ENCODE results near the gene LRRC8B.

The LRRC8B gene

DNA sequence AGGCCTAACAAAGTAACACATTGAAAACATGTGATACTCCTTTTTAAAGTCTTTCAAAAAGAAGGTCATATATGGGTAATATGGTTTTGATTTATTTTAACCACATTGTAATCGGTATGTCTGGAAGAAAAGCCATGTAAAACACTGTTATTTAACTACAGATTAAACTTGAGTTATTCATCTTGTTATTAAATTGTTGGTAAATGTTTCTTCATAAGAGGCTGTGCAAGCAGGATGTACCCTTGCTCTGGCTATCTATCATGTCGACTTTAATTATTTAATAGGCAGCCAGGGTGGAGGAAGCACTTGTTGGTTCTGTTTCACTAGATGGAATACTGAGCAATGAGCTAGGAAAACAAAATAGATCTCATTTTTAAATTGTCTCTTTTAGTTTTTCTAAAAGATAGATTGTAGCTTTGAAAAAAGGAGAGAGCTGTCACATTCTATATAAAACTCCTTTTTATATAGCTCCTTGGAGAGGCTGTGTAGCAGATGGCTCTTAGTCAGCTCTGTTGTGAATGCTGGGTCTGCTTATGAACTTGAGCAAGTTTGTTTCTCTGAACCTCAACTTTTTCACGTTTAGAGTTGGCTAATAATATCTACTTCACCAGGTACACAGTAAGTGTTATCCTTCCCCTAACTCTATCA lies 39.5 kb downstream of the LRRC8B start:
- no CpG with 5 or more reads among the region's 3 CpGs for WGBS (ENCODE audit: extremely low coverage, insufficient coverage, insufficient read length)
- no peak overlapping the region for H3K4me3 ChIP-seq (ENCODE audit: low read depth, low read length)

DNA sequence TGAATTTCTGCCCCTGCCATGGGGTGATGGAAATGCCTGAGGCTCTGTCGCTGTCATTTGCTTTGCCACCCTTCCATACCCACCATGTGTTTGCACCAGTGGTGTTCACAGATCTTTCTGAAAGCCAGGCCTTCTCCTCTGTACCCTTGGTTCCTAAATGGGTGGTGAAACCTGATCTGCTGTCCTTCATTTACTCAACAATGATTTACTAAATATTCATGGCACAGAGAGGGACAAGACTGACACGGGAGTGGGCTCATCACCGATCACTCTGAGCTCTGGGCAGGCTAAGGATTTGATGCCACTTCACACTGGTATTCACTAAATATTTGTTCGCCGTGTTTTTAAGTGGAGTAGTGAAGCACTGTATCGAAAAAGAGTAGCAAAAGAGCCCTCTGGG lies 40.9 kb downstream of the LRRC8B start:
- Histone ChIP-seq H3K23ac (ENCODE audit: low read length) (no peak overlapping the region), H3K79me2 (ENCODE audit: control insufficient read depth, insufficient read depth, low read length, poor library complexity) (no peaks in the 10 kb centered on the region)
- no CpG with 5 or more reads among the region's 6 CpGs for WGBS (ENCODE audit: extremely low coverage, insufficient coverage, insufficient read length)

More for the DNA sequence above, 39.5 kb downstream of the LRRC8B start:
- no peaks in the 10 kb centered on the region for H3K27me3 ChIP-seq (ENCODE audit: insufficient read depth, low read length)
- no peak for DNase-seq
- no peaks in the 10 kb centered on the region for H3K79me1 ChIP-seq (ENCODE audit: low read length)
- no peak overlapping the region for H2AK5ac ChIP-seq (ENCODE audit: low read length)
- H3K4me1 ChIP-seq (ENCODE audit: control insufficient read depth in 1 of 2, insufficient read depth in 2 of 2, low read length in 2 of 2): no peaks in the 10 kb centered on the region
- no peak overlapping the region for H3K27ac ChIP-seq (ENCODE audit: low read depth, low read length)
- H4K91ac ChIP-seq (ENCODE audit: low read depth, low read length): no peak overlapping the region
- H3K36me3 ChIP-seq (ENCODE audit: control insufficient read depth in 1 of 2, insufficient read depth in 2 of 2, low read length in 2 of 2): peaks cover 0 to under 1% of the 10 kb centered on the region in 2 experiments
- H3K79me2 ChIP-seq (ENCODE audit: control insufficient read depth, insufficient read depth, low read length, poor library complexity): no peaks in the 10 kb centered on the region
- H3K23ac ChIP-seq (ENCODE audit: low read length): no peak overlapping the region
- no peak overlapping the region for H2BK5ac ChIP-seq (ENCODE audit: low read depth, low read length, poor library complexity)
- no peak overlapping the region for H4K12ac ChIP-seq (ENCODE audit: low read depth, low read length)
- no peak overlapping the region for H3K14ac ChIP-seq (ENCODE audit: low read length)
- H2BK12ac ChIP-seq (ENCODE audit: low read length): no peak overlapping the region
- no peak overlapping the region for H2BK120ac ChIP-seq (ENCODE audit: insufficient read depth, low read length, poor library complexity)
- no peak overlapping the region for H3K4ac ChIP-seq (ENCODE audit: low read depth, low read length)
- H2AFZ ChIP-seq (ENCODE audit: insufficient read depth, low read length, poor library complexity): no peak overlapping the region
- H3K4me2 ChIP-seq (ENCODE audit: low read length): no peak overlapping the region
- H4K8ac ChIP-seq (ENCODE audit: low read depth, low read length): no peak overlapping the region
- H3K18ac ChIP-seq (ENCODE audit: low read length): no peak overlapping the region
- no peaks in the 10 kb centered on the region for H3K9me3 ChIP-seq (ENCODE audit: insufficient read depth, low read depth, low read length)
- no peak overlapping the region for H3K9ac ChIP-seq (ENCODE audit: low read length)

DNA sequence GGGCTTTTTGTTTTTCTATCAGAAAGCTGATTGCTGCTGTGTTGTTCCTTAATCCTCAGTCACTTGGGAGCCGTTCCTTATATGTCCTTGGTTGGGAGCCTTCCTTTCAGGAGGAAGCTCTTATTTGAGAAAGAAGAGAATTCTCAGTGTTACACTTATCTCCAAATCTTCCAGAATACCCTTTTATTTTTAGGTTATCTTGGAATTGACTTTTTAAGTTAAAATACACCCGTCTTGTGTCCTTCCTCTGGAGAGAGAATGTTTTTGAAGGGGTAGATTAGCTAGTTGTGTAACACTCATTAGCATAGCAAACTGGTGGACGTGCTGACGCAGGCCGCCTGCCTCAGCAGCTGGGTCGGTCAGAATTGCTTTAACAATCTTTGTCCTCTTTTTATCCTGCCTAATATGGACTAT lies 42.1 kb downstream of the LRRC8B start:
- Histone ChIP-seq H3K23ac (ENCODE audit: low read length) (no peak overlapping the region), H3K27ac (ENCODE audit: low read depth, low read length) (peak overlapping the region; percentile 10), H3K79me2 (ENCODE audit: control insufficient read depth, insufficient read depth, low read length, poor library complexity) (no peaks in the 10 kb centered on the region), H3K18ac (ENCODE audit: low read length) (no peak overlapping the region), H4K91ac (ENCODE audit: low read depth, low read length) (no peak overlapping the region), H2BK120ac (ENCODE audit: insufficient read depth, low read length, poor library complexity) (no peak overlapping the region), H3K27me3 (ENCODE audit: insufficient read depth, low read length) (no peaks in the 10 kb centered on the region), H3K4me2 (ENCODE audit: low read length) (peak overlapping the region; percentile 30), H2BK12ac (ENCODE audit: low read length) (no peak overlapping the region), H3K9me3 (ENCODE audit: insufficient read depth, low read depth, low read length) (no peaks in the 10 kb centered on the region), H2AFZ (ENCODE audit: insufficient read depth, low read length, poor library complexity) (no peak overlapping the region), H4K12ac (ENCODE audit: low read depth, low read length) (no peak overlapping the region), H3K79me1 (ENCODE audit: low read length) (no peaks in the 10 kb centered on the region), H3K4me1 (ENCODE audit: control insufficient read depth in 1 of 2, insufficient read depth in 2 of 2, low read length in 2 of 2) (no peaks in the 10 kb centered on the region), H2BK5ac (ENCODE audit: low read depth, low read length, poor library complexity) (no peak overlapping the region), H3K9ac (ENCODE audit: low read length) (no peak overlapping the region), H3K4me3 (ENCODE audit: low read depth, low read length) (no peak overlapping the region), H2AK5ac (ENCODE audit: low read length) (no peak overlapping the region), H4K8ac (ENCODE audit: low read depth, low read length) (no peak overlapping the region), H3K36me3 (ENCODE audit: control insufficient read depth in 1 of 2, insufficient read depth in 2 of 2, low read length in 2 of 2) (no peaks in the 10 kb centered on the region), H3K14ac (ENCODE audit: low read length) (no peak overlapping the region), H3K4ac (ENCODE audit: low read depth, low read length) (no peak overlapping the region)
- DNase-seq: peak; percentile 74 to 79
- no CpG with 5 or more reads among the region's 6 CpGs for WGBS (ENCODE audit: extremely low coverage, insufficient coverage, insufficient read length)

More for the DNA sequence above, 40.9 kb downstream of the LRRC8B start:
- H2BK120ac ChIP-seq (ENCODE audit: insufficient read depth, low read length, poor library complexity): peak overlapping the region; percentile 31
- H3K79me1 ChIP-seq (ENCODE audit: low read length): no peaks in the 10 kb centered on the region
- no peak overlapping the region for H3K4me2 ChIP-seq (ENCODE audit: low read length)
- no peak for DNase-seq
- no peak overlapping the region for H2AK5ac ChIP-seq (ENCODE audit: low read length)
- no peak overlapping the region for H3K4ac ChIP-seq (ENCODE audit: low read depth, low read length)
- H3K27ac ChIP-seq (ENCODE audit: low read depth, low read length): no peak overlapping the region
- no peak overlapping the region for H4K12ac ChIP-seq (ENCODE audit: low read depth, low read length)
- no peak overlapping the region for H3K14ac ChIP-seq (ENCODE audit: low read length)
- peak overlapping the region; percentile 13 for H2BK12ac ChIP-seq (ENCODE audit: low read length)
- no peaks in the 10 kb centered on the region for H3K27me3 ChIP-seq (ENCODE audit: insufficient read depth, low read length)
- H3K18ac ChIP-seq (ENCODE audit: low read length): no peak overlapping the region
- H3K36me3 ChIP-seq (ENCODE audit: control insufficient read depth in 1 of 2, insufficient read depth in 2 of 2, low read length in 2 of 2): no peaks in the 10 kb centered on the region
- H3K4me1 ChIP-seq (ENCODE audit: control insufficient read depth in 1 of 2, insufficient read depth in 2 of 2, low read length in 2 of 2): no peaks in the 10 kb centered on the region
- no peak overlapping the region for H3K4me3 ChIP-seq (ENCODE audit: low read depth, low read length)
- H3K9ac ChIP-seq (ENCODE audit: low read length): no peak overlapping the region
- H2BK5ac ChIP-seq (ENCODE audit: low read depth, low read length, poor library complexity): no peak overlapping the region
- peak overlapping the region; percentile 39 for H4K8ac ChIP-seq (ENCODE audit: low read depth, low read length)
- no peak overlapping the region for H4K91ac ChIP-seq (ENCODE audit: low read depth, low read length)
- no peak overlapping the region for H2AFZ ChIP-seq (ENCODE audit: insufficient read depth, low read length, poor library complexity)
- H3K9me3 ChIP-seq (ENCODE audit: insufficient read depth, low read depth, low read length): no peaks in the 10 kb centered on the region

DNA sequence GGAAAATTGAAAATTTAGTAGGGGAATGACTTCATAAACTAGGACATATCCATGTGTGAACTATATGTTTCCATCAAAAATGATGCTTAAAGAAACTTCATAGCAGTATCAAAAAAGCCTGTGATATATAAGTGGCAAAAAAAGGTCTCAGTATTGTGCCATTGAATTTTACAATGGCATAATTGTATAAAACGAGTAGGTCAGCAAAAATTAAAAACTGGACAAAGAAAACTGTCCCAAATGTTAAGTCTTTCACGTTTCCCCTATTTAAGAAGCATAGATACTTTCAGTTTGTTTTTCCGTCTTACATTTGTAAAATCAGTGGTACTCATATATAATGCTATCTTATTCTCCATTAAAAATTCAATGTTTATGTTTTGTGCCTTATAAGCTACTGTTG lies 43.2 kb downstream of the LRRC8B start:
- no peak overlapping the region for H3K4ac ChIP-seq (ENCODE audit: low read depth, low read length)
- H3K27me3 ChIP-seq (ENCODE audit: insufficient read depth, low read length): no peaks in the 10 kb centered on the region
- no peaks in the 10 kb centered on the region for H3K79me1 ChIP-seq (ENCODE audit: low read length)
- H4K91ac ChIP-seq (ENCODE audit: low read depth, low read length): no peak overlapping the region
- H3K4me2 ChIP-seq (ENCODE audit: low read length): no peak overlapping the region
- no peak overlapping the region for H3K18ac ChIP-seq (ENCODE audit: low read length)
- H4K8ac ChIP-seq (ENCODE audit: low read depth, low read length): no peak overlapping the region
- no peaks in the 10 kb centered on the region for H3K79me2 ChIP-seq (ENCODE audit: control insufficient read depth, insufficient read depth, low read length, poor library complexity)
- H3K4me1 ChIP-seq (ENCODE audit: control insufficient read depth in 1 of 2, insufficient read depth in 2 of 2, low read length in 2 of 2): no peaks in the 10 kb centered on the region
- WGBS (ENCODE audit: extremely low coverage, insufficient coverage, insufficient read length): no CpG with 5 or more reads among the region's 3 CpGs
- no peak overlapping the region for H2BK5ac ChIP-seq (ENCODE audit: low read depth, low read length, poor library complexity)
- no peak overlapping the region for H3K9ac ChIP-seq (ENCODE audit: low read length)
- H4K12ac ChIP-seq (ENCODE audit: low read depth, low read length): no peak overlapping the region
- DNase-seq: no peak
- H2AK5ac ChIP-seq (ENCODE audit: low read length): no peak overlapping the region
- no peak overlapping the region for H2BK120ac ChIP-seq (ENCODE audit: insufficient read depth, low read length, poor library complexity)
- H3K4me3 ChIP-seq (ENCODE audit: low read depth, low read length): no peak overlapping the region
- no peak overlapping the region for H3K27ac ChIP-seq (ENCODE audit: low read depth, low read length)
- no peak overlapping the region for H3K23ac ChIP-seq (ENCODE audit: low read length)
- H2AFZ ChIP-seq (ENCODE audit: insufficient read depth, low read length, poor library complexity): no peak overlapping the region
- no peaks in the 10 kb centered on the region for H3K36me3 ChIP-seq (ENCODE audit: control insufficient read depth in 1 of 2, insufficient read depth in 2 of 2, low read length in 2 of 2)
- H2BK12ac ChIP-seq (ENCODE audit: low read length): no peak overlapping the region
- no peaks in the 10 kb centered on the region for H3K9me3 ChIP-seq (ENCODE audit: insufficient read depth, low read depth, low read length)
- no peak overlapping the region for H3K14ac ChIP-seq (ENCODE audit: low read length)
